ENCODE results near the gene OVOL2.

Gene OVOL2

DNA sequence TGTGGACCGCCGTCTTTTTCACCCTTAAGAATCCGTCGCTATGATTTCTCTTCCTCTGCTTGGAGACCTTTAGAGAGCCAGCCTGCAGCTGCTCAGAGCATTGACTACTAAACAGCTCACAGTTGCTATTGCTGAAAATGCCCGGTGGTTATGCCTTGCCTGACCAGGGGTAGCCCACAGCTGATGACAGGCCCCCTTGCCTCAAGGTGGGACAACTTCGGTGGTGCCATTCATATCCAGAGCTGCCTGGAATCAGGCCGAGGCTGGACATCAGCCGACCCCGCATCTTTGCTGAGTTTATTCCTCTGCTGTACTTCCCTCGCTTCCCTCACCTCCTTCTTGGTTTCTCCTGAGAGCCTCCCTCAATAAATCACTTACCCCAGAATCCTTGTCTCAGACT is 39.6 kb downstream of the OVOL2 start:
- Histone ChIP-seq H3K36me3 (ENCODE audit: control insufficient read depth, insufficient read depth, low read length) (no peaks in the 10 kb centered on the region), H3K27ac (no peak overlapping the region), H2AFZ (no peak overlapping the region), H3K4me3 (ENCODE audit: low read depth, low read length) (no peak overlapping the region), H3K9ac (no peak overlapping the region), H3K79me2 (no peaks in the 10 kb centered on the region), H3K9me3 (ENCODE audit: control insufficient read depth, low read length) (no peaks in the 10 kb centered on the region), H3K27me3 (ENCODE audit: control insufficient read depth, insufficient read depth, low read length) (no peaks in the 10 kb centered on the region), H3K4me2 (ENCODE audit: low read length) (no peak overlapping the region), H3K4me1 (no peaks in the 10 kb centered on the region)
- TF ChIP-seq, protein P1, sequence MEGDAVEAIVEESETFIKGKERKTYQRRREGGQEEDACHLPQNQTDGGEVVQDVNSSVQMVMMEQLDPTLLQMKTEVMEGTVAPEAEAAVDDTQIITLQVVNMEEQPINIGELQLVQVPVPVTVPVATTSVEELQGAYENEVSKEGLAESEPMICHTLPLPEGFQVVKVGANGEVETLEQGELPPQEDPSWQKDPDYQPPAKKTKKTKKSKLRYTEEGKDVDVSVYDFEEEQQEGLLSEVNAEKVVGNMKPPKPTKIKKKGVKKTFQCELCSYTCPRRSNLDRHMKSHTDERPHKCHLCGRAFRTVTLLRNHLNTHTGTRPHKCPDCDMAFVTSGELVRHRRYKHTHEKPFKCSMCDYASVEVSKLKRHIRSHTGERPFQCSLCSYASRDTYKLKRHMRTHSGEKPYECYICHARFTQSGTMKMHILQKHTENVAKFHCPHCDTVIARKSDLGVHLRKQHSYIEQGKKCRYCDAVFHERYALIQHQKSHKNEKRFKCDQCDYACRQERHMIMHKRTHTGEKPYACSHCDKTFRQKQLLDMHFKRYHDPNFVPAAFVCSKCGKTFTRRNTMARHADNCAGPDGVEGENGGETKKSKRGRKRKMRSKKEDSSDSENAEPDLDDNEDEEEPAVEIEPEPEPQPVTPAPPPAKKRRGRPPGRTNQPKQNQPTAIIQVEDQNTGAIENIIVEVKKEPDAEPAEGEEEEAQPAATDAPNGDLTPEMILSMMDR (IDR thresholded peaks at IDR 0.05): no peak

DNA sequence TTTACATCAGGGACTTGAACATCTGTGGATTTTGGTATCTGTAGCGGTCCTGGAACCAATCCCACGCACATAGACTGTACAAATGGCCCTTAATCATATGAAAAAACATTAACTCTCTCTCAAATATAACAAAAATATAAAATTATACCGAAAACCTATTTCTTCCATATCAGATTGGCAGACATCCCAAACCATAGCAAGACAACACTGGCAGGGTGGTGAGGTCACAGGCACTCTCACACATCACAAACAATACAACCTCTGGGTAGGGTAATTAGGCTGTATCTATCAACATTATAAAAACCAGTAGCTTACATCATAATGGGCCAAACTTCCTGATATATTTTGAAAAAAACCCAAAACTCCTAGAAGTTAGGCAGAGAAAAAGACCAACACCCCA is 40.9 kb downstream of the OVOL2 start:
- H3K4me3 ChIP-seq (ENCODE audit: low read depth, low read length): no peak overlapping the region

DNA sequence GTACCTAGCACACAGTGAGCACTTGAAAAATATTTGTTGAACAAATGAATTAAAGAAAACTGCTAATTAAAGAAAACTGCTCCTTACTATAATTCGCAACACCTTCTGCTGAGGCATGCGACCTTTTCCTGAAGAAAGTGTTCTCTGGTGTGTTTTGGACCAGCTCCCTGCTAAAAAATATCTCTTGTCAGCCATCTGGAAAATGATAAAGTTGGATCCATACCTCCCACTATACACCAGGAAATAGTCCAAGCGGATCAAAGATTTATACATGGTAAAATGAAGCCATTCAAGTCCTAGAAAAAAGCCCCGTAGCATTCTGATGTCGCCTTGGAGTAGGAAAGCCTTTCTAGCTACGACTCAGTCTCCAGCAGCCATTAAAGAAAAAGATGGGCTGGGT is 43.3 kb downstream of the OVOL2 start:
- Histone ChIP-seq H3K9ac (no peak overlapping the region), H3K27ac (no peak overlapping the region), H3K4me1 (no peaks in the 10 kb centered on the region), H3K4me2 (ENCODE audit: low read length) (no peak overlapping the region), H3K79me2 (no peaks in the 10 kb centered on the region), H2AFZ (no peak overlapping the region), H3K9me3 (ENCODE audit: control insufficient read depth, low read length) (no peaks in the 10 kb centered on the region), H3K27me3 (ENCODE audit: control insufficient read depth, insufficient read depth, low read length) (no peaks in the 10 kb centered on the region), H3K4me3 (ENCODE audit: low read depth, low read length) (no peak overlapping the region), H3K36me3 (ENCODE audit: control insufficient read depth, insufficient read depth, low read length) (no peaks in the 10 kb centered on the region)
- TF ChIP-seq, protein P1 (IDR thresholded peaks at IDR 0.05): no peak

More for the DNA sequence above, 40.9 kb downstream of the OVOL2 start:
- Histone ChIP-seq H2AFZ (no peak overlapping the region), H3K27me3 (ENCODE audit: control insufficient read depth, insufficient read depth, low read length) (no peaks in the 10 kb centered on the region), H3K9me3 (ENCODE audit: control insufficient read depth, low read length) (no peaks in the 10 kb centered on the region), H3K36me3 (ENCODE audit: control insufficient read depth, insufficient read depth, low read length) (no peaks in the 10 kb centered on the region), H3K27ac (no peak overlapping the region), H3K79me2 (no peaks in the 10 kb centered on the region), H3K4me2 (ENCODE audit: low read length) (no peak overlapping the region), H3K4me1 (no peaks in the 10 kb centered on the region), H3K9ac (no peak overlapping the region)
- TF ChIP-seq, protein P1 (IDR thresholded peaks at IDR 0.05): no peak

DNA sequence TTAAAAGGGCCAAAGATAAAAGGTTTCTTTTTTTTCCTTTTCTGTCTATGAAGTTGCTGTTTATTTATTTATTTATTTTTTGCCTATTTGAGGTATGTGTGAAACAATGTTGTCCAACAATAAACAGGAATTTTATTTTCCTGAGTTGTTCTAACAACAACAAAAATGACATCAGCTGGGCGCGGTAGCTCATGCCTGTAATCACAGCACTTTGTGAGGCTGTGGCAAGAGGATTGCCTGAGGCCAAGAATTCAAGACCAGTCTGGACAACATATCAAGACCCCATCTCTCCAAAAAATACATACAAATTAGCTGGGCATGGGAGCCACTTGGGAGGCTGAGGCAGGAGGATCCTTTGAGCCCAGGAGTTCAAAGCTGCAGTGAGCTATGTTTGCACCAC is 44.8 kb downstream of the OVOL2 start:
- TF ChIP-seq, protein P1 (IDR thresholded peaks at IDR 0.05): no peak
- H3K4me2 ChIP-seq (ENCODE audit: low read length): no peak overlapping the region
- H3K27ac ChIP-seq: no peak overlapping the region
- no peaks in the 10 kb centered on the region for H3K27me3 ChIP-seq (ENCODE audit: control insufficient read depth, insufficient read depth, low read length)
- H3K36me3 ChIP-seq (ENCODE audit: control insufficient read depth, insufficient read depth, low read length): no peaks in the 10 kb centered on the region
- no peaks in the 10 kb centered on the region for H3K79me2 ChIP-seq
- H3K9me3 ChIP-seq (ENCODE audit: control insufficient read depth, low read length): no peaks in the 10 kb centered on the region
- H3K4me1 ChIP-seq: no peaks in the 10 kb centered on the region
- H3K4me3 ChIP-seq (ENCODE audit: low read depth, low read length): no peak overlapping the region
- no peak overlapping the region for H3K9ac ChIP-seq
- no peak overlapping the region for H2AFZ ChIP-seq

DNA sequence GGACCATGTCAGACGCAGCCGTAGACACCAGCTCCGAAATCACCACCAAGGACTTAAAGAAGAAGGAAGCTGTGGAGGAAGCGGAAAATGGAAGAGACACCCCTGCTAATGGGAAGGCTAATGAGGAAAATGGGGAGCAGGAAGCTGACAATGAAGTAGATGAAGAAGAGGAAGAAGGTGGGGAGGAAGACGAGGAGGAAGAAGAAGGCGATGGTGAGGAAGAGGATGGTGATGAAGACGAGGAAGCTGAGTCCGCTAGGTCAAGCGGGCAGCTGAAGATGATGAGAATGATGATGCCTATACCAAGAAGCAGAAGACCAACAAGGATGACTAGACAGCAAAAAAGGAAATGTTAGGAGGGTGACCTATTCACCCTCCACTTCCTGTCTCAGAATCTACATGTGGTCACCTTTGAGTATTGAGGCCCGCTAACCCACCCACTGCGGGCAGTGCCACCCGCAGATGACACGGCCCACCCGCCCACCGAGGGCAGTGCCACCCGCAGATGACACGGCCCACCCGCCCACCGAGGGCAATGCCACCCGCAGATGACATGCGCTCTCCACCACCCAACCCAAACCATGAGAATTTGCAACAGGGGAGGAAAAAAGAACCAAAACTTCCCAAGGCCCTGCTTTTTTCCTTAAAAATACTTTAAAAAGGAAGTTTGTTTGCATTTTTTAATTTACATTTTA is 45.6 kb downstream of the OVOL2 start:
- Histone ChIP-seq H3K79me2 (no peaks in the 10 kb centered on the region), H3K36me3 (ENCODE audit: control insufficient read depth, insufficient read depth, low read length) (no peaks in the 10 kb centered on the region), H3K27me3 (ENCODE audit: control insufficient read depth, insufficient read depth, low read length) (no peaks in the 10 kb centered on the region), H3K4me3 (ENCODE audit: low read depth, low read length) (no peak overlapping the region), H3K27ac (no peak overlapping the region), H2AFZ (no peak overlapping the region), H3K9me3 (ENCODE audit: control insufficient read depth, low read length) (no peaks in the 10 kb centered on the region), H3K4me1 (no peaks in the 10 kb centered on the region), H3K4me2 (ENCODE audit: low read length) (no peak overlapping the region), H3K9ac (no peak overlapping the region)
- TF ChIP-seq, protein P1 (IDR thresholded peaks at IDR 0.05): no peak

Measured in parathyroid adenoma (tissue), 2 donors.